Ishikawa (cell line): ENCODE data around the gene ALDH1A3.

Experiments
- CEBPB ChIP-seq: IDR thresholded peaks from 2 replicates; pipeline ENCODE4 v1.6.1; 2012
- CREB1 ChIP-seq: IDR thresholded peaks from 2 replicates; pipeline ENCODE4 v1.6.1; 2012; ENCODE audit warnings: low read depth
- EGR1 ChIP-seq: IDR thresholded peaks from 2 replicates; pipeline ENCODE4 v1.6.1; 2012
- EP300 ChIP-seq: IDR thresholded peaks from 2 replicates; pipeline ENCODE4 v1.6.1; 2012; ENCODE audit warnings: borderline replicate concordance
- FOXM1 ChIP-seq: IDR thresholded peaks from 2 replicates; pipeline ENCODE4 v1.6.1; 2012; ENCODE audit warnings: low read depth, borderline replicate concordance
- MAX ChIP-seq: IDR thresholded peaks from 2 replicates; pipeline ENCODE4 v1.6.1; 2012
- RAD21 ChIP-seq: IDR thresholded peaks from 2 replicates; pipeline ENCODE4 v1.6.1; 2012; ENCODE audit warnings: low read depth
- TAF1 ChIP-seq: IDR thresholded peaks from 2 replicates; pipeline ENCODE4 v1.6.1; 2012; ENCODE audit warnings: low read depth, mild to moderate bottlenecking
- TCF12 ChIP-seq: IDR thresholded peaks from 2 replicates; pipeline ENCODE4 v1.6.1; 2012; ENCODE audit warnings: low read depth
- YY1 ChIP-seq: IDR thresholded peaks from 2 replicates; pipeline ENCODE4 v1.6.1; 2012; ENCODE audit warnings: low read depth
- TF ChIP-seq, protein P1 (sequence below): IDR thresholded peaks from 2 replicates; pipeline ENCODE4 v1.6.1; 2012; ENCODE audit warnings: low read depth, mild to moderate bottlenecking

GRCh38 chr15:100880897-100881242 lies 1.2 kb downstream of the ALDH1A3 start:
- TF ChIP-seq TCF12 (no peak), TAF1 (no peak), MAX (no peak), CEBPB (no peak), YY1 (no peak), FOXM1 (no peak), EP300 (no peak), CREB1 (no peak), EGR1 (no peak), RAD21 (no peak)
- TF ChIP-seq, protein P1, sequence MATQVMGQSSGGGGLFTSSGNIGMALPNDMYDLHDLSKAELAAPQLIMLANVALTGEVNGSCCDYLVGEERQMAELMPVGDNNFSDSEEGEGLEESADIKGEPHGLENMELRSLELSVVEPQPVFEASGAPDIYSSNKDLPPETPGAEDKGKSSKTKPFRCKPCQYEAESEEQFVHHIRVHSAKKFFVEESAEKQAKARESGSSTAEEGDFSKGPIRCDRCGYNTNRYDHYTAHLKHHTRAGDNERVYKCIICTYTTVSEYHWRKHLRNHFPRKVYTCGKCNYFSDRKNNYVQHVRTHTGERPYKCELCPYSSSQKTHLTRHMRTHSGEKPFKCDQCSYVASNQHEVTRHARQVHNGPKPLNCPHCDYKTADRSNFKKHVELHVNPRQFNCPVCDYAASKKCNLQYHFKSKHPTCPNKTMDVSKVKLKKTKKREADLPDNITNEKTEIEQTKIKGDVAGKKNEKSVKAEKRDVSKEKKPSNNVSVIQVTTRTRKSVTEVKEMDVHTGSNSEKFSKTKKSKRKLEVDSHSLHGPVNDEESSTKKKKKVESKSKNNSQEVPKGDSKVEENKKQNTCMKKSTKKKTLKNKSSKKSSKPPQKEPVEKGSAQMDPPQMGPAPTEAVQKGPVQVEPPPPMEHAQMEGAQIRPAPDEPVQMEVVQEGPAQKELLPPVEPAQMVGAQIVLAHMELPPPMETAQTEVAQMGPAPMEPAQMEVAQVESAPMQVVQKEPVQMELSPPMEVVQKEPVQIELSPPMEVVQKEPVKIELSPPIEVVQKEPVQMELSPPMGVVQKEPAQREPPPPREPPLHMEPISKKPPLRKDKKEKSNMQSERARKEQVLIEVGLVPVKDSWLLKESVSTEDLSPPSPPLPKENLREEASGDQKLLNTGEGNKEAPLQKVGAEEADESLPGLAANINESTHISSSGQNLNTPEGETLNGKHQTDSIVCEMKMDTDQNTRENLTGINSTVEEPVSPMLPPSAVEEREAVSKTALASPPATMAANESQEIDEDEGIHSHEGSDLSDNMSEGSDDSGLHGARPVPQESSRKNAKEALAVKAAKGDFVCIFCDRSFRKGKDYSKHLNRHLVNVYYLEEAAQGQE: no peak
